ENCODE results near the gene HSFX1. TPM values are rescaled to one million over a fixed set of nuclear protein-coding genes. Genes with fewer than 3 reads are reported as not detected.

The HSFX1 gene
- total and polyA plus RNA-seq, 9 of the 15 experiments (the other 6 are each of a cell fraction or from before 2014, with no cell fraction given), result 0.10 TPM; not detected in 8

DNA sequence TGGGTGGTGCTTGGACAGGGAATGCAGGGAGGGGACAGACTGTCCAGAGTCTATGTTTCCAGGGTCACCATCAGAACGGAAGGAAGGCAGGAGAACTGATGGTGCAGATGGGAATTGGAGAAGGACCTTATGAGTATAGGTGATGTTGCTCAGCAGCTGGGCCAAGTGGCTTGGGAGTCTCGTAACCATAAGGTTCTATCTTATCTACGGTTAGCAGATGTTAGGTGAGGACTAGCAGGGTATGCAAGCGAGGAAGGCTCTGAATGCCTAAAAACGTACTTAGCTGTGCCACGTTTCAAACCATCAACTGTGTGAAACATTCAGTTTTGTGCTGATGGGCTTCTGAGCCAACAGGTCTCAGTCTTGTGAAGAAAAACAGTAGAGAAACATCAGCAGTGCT is 30.2 kb downstream of the HSFX1 start:
- Histone ChIP-seq H4K20me1 (replicated peaks; ENCODE audit: control insufficient read depth, insufficient read depth, low read length) (no peaks in the 10 kb centered on the region), H3K79me2 (ENCODE audit: control insufficient read depth, insufficient read depth, low read length) (no peaks in the 10 kb centered on the region), H3K4me2 (ENCODE audit: insufficient read depth, low read length) (no peak overlapping the region), H3K9ac (ENCODE audit: insufficient read depth in 1 of 2, low read depth in 2 of 2, low read length in 2 of 2) (no peak overlapping the region), H2AFZ (ENCODE audit: low read depth, low read length) (no peak overlapping the region), H3K9me3 (replicated peaks; ENCODE audit: control insufficient read depth, insufficient read depth, low read depth, low read length) (no peaks in the 10 kb centered on the region), H3K36me3 (ENCODE audit: control insufficient read depth, insufficient read depth, low read length) (no peaks in the 10 kb centered on the region), H3K4me1 (replicated peaks in 1 of 2; ENCODE audit: control insufficient read depth in 2 of 2, insufficient read depth in 2 of 2, low read length in 2 of 2) (peaks cover 0 to 12% of the 10 kb centered on the region in 2 experiments; a peak in 4 of 5 replicates), H3K4me3 (no peak overlapping the region), H3K27me3 (ENCODE audit: control insufficient read depth in 2 of 2, insufficient read depth in 2 of 2, low read length in 2 of 2) (peaks cover 0 to 18% of the 10 kb centered on the region in 2 experiments; a peak in 3 of 5 replicates), H3K9me1 (ENCODE audit: control insufficient read depth, insufficient read depth, low read length) (no peaks in the 10 kb centered on the region), H3K27ac (ENCODE audit: extremely low read depth, low read depth, low read length) (no peak overlapping the region)
- ChIA-PET POLR2A (interaction anchor here (0.7 to 1.2 kb wide), 2 partner anchors 9 to 11 kb away, joined by 3 read pairs; no protein-coding TSS in a partner anchor), CTCF (ENCODE audit: low intra/inter-chr PET ratio) (no interaction called here)
- ATAC-seq (peak; percentile 76), DNase-seq (ENCODE audit: extremely low read depth in 1 of 4, low spot score in 3 of 4) (peak; percentile 28 to 34 (median 29)), FAIRE-seq (peak; percentile 32)
- in situ Hi-C loops (cut with MboI) (loop anchor here (25.0 kb wide), 1 partner anchor 217 kb away; the partner anchor contains the start of genes HSFX2 and MAGEA9B), intact Hi-C loops (cut with micrococcal nuclease) (no loop called here)
- no TSS peak for BruUV-seq (replicated peaks)
- 2% methylated on average over 6 of the region's 6 CpGs for WGBS (ENCODE audit: insufficient coverage, low coverage, missing lambda C conversion rate)
- TF ChIP-seq EP400 (IDR thresholded peaks at IDR 0.05) (no peak), ARHGAP35 (IDR thresholded peaks at IDR 0.05; ENCODE audit: partially characterized antibody) (no peak), MAFF (IDR thresholded peaks at IDR 0.05; ENCODE audit: low read length) (no peak), KDM2B (CRISPR knock-in tag; IDR thresholded peaks at IDR 0.05) (no peak), PURB (CRISPR knock-in tag; IDR thresholded peaks at IDR 0.05; ENCODE audit: low read depth) (no peak), RNF2 (IDR thresholded peaks at IDR 0.05) (no peak), POLR3A (IDR thresholded peaks at IDR 0.05; ENCODE audit: borderline replicate concordance, extremely low read depth, insufficient read depth, insufficient read length) (no peak), CBFA2T3 (IDR thresholded peaks at IDR 0.05) (peak; percentile 65; the same call in 1 of the 2 replicates), ZNF431 (CRISPR knock-in tag; IDR thresholded peaks at IDR 0.05) (no peak), ZNF408 (CRISPR knock-in tag; IDR thresholded peaks at IDR 0.05; ENCODE audit: low read depth) (no peak), ZEB2 (IDR thresholded peaks at IDR 0.05) (no peak), GABPB1 (CRISPR knock-in tag; IDR thresholded peaks at IDR 0.05) (no peak), POLR2AphosphoS5 (IDR thresholded peaks at IDR 0.05; ENCODE audit: control insufficient read depth, insufficient read depth, low read depth, low read length) (no peak), TAL1 (IDR thresholded peaks at IDR 0.05) (peak; percentile 45; the same call in 1 of the 2 replicates), MCM2 (IDR thresholded peaks at IDR 0.05; ENCODE audit: low read depth) (no peak), ARID1B (IDR thresholded peaks at IDR 0.05) (peak; percentile 60)
- TF ChIP-seq, protein P1, sequence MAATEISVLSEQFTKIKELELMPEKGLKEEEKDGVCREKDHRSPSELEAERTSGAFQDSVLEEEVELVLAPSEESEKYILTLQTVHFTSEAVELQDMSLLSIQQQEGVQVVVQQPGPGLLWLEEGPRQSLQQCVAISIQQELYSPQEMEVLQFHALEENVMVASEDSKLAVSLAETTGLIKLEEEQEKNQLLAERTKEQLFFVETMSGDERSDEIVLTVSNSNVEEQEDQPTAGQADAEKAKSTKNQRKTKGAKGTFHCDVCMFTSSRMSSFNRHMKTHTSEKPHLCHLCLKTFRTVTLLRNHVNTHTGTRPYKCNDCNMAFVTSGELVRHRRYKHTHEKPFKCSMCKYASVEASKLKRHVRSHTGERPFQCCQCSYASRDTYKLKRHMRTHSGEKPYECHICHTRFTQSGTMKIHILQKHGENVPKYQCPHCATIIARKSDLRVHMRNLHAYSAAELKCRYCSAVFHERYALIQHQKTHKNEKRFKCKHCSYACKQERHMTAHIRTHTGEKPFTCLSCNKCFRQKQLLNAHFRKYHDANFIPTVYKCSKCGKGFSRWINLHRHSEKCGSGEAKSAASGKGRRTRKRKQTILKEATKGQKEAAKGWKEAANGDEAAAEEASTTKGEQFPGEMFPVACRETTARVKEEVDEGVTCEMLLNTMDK (IDR thresholded peaks at IDR 0.05; ENCODE audit: borderline replicate concordance, insufficient read depth, low read depth, low read length, poor library complexity, severe bottlenecking), result no peak
- TF ChIP-seq, protein P2, sequence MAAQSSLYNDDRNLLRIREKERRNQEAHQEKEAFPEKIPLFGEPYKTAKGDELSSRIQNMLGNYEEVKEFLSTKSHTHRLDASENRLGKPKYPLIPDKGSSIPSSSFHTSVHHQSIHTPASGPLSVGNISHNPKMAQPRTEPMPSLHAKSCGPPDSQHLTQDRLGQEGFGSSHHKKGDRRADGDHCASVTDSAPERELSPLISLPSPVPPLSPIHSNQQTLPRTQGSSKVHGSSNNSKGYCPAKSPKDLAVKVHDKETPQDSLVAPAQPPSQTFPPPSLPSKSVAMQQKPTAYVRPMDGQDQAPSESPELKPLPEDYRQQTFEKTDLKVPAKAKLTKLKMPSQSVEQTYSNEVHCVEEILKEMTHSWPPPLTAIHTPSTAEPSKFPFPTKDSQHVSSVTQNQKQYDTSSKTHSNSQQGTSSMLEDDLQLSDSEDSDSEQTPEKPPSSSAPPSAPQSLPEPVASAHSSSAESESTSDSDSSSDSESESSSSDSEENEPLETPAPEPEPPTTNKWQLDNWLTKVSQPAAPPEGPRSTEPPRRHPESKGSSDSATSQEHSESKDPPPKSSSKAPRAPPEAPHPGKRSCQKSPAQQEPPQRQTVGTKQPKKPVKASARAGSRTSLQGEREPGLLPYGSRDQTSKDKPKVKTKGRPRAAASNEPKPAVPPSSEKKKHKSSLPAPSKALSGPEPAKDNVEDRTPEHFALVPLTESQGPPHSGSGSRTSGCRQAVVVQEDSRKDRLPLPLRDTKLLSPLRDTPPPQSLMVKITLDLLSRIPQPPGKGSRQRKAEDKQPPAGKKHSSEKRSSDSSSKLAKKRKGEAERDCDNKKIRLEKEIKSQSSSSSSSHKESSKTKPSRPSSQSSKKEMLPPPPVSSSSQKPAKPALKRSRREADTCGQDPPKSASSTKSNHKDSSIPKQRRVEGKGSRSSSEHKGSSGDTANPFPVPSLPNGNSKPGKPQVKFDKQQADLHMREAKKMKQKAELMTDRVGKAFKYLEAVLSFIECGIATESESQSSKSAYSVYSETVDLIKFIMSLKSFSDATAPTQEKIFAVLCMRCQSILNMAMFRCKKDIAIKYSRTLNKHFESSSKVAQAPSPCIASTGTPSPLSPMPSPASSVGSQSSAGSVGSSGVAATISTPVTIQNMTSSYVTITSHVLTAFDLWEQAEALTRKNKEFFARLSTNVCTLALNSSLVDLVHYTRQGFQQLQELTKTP (IDR thresholded peaks at IDR 0.05; ENCODE audit: low read depth in 1 of 2, partially characterized antibody in 2 of 2), result no peak
- TF ChIP-seq, protein P3, sequence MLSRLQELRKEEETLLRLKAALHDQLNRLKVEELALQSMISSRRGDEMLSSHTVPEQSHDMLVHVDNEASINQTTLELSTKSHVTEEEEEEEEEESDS (CRISPR knock-in tag; IDR thresholded peaks at IDR 0.05), result no peak

All from K562 (cell line).